ENCODE data around the gene GLDN. TPM values are rescaled to one million over a fixed set of nuclear protein-coding genes. Genes with fewer than 3 reads are reported as not detected.

Gene GLDN
- total and polyA plus RNA-seq, 2 of the 8 experiments (the other 6 are each of a cell fraction or from before 2014, with no cell fraction given) = 0.24 to 0.50 TPM

DNA sequence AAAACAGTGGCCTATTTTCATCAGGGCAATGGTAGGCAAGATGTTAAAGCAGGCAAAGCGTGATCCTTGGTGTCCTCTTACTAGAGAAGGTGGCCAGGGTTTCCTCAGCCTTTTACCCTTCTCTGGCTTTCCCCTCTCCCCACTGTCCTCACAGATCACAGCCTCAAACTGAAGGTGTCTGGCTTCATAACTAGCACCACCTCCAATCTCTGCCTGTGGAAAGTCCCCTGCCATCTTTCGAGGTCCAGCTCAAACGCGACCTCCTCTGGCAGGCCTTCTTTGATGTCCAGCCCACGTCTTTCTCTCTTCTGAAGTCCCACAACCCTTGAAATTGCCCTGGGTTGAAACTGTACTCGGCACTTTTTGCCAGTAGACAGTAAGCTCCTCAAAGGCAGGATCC lies 39.0 kb upstream of the GLDN start (continued):
- TF ChIP-seq, protein P1, sequence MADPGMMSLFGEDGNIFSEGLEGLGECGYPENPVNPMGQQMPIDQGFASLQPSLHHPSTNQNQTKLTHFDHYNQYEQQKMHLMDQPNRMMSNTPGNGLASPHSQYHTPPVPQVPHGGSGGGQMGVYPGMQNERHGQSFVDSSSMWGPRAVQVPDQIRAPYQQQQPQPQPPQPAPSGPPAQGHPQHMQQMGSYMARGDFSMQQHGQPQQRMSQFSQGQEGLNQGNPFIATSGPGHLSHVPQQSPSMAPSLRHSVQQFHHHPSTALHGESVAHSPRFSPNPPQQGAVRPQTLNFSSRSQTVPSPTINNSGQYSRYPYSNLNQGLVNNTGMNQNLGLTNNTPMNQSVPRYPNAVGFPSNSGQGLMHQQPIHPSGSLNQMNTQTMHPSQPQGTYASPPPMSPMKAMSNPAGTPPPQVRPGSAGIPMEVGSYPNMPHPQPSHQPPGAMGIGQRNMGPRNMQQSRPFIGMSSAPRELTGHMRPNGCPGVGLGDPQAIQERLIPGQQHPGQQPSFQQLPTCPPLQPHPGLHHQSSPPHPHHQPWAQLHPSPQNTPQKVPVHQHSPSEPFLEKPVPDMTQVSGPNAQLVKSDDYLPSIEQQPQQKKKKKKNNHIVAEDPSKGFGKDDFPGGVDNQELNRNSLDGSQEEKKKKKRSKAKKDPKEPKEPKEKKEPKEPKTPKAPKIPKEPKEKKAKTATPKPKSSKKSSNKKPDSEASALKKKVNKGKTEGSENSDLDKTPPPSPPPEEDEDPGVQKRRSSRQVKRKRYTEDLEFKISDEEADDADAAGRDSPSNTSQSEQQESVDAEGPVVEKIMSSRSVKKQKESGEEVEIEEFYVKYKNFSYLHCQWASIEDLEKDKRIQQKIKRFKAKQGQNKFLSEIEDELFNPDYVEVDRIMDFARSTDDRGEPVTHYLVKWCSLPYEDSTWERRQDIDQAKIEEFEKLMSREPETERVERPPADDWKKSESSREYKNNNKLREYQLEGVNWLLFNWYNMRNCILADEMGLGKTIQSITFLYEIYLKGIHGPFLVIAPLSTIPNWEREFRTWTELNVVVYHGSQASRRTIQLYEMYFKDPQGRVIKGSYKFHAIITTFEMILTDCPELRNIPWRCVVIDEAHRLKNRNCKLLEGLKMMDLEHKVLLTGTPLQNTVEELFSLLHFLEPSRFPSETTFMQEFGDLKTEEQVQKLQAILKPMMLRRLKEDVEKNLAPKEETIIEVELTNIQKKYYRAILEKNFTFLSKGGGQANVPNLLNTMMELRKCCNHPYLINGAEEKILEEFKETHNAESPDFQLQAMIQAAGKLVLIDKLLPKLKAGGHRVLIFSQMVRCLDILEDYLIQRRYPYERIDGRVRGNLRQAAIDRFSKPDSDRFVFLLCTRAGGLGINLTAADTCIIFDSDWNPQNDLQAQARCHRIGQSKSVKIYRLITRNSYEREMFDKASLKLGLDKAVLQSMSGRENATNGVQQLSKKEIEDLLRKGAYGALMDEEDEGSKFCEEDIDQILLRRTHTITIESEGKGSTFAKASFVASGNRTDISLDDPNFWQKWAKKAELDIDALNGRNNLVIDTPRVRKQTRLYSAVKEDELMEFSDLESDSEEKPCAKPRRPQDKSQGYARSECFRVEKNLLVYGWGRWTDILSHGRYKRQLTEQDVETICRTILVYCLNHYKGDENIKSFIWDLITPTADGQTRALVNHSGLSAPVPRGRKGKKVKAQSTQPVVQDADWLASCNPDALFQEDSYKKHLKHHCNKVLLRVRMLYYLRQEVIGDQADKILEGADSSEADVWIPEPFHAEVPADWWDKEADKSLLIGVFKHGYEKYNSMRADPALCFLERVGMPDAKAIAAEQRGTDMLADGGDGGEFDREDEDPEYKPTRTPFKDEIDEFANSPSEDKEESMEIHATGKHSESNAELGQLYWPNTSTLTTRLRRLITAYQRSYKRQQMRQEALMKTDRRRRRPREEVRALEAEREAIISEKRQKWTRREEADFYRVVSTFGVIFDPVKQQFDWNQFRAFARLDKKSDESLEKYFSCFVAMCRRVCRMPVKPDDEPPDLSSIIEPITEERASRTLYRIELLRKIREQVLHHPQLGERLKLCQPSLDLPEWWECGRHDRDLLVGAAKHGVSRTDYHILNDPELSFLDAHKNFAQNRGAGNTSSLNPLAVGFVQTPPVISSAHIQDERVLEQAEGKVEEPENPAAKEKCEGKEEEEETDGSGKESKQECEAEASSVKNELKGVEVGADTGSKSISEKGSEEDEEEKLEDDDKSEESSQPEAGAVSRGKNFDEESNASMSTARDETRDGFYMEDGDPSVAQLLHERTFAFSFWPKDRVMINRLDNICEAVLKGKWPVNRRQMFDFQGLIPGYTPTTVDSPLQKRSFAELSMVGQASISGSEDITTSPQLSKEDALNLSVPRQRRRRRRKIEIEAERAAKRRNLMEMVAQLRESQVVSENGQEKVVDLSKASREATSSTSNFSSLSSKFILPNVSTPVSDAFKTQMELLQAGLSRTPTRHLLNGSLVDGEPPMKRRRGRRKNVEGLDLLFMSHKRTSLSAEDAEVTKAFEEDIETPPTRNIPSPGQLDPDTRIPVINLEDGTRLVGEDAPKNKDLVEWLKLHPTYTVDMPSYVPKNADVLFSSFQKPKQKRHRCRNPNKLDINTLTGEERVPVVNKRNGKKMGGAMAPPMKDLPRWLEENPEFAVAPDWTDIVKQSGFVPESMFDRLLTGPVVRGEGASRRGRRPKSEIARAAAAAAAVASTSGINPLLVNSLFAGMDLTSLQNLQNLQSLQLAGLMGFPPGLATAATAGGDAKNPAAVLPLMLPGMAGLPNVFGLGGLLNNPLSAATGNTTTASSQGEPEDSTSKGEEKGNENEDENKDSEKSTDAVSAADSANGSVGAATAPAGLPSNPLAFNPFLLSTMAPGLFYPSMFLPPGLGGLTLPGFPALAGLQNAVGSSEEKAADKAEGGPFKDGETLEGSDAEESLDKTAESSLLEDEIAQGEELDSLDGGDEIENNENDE (IDR thresholded peaks at IDR 0.05; ENCODE audit: insufficient replicate concordance, low read length) = no peak
- TF ChIP-seq GABPA (IDR thresholded peaks at IDR 0.05; ENCODE audit: borderline replicate concordance, insufficient read depth, low read length) (no peak), KDM5A (IDR thresholded peaks at IDR 0.05; ENCODE audit: low read length) (no peak), POLR2A (IDR thresholded peaks at IDR 0.05; ENCODE audit: control extremely low read depth in 1 of 2, low read depth in 2 of 2, low read length in 2 of 2) (no peak), CHD2 (IDR thresholded peaks at IDR 0.05; ENCODE audit: low read length) (no peak), HDAC2 (IDR thresholded peaks at IDR 0.05; ENCODE audit: borderline replicate concordance in 1 of 2, low read depth in 2 of 2, low read length in 2 of 2) (no peak), CEBPB (IDR thresholded peaks at IDR 0.05; ENCODE audit: low read depth, low read length) (no peak), CHD1 (IDR thresholded peaks at IDR 0.05; ENCODE audit: low read depth, low read length) (no peak), TBP (IDR thresholded peaks at IDR 0.05; ENCODE audit: low read depth, low read length) (no peak), SUZ12 (IDR thresholded peaks at IDR 0.05; ENCODE audit: low read length) (no peak), SIRT6 (IDR thresholded peaks at IDR 0.05; ENCODE audit: low read length) (no peak), SP4 (IDR thresholded peaks at IDR 0.05; ENCODE audit: low read length) (no peak), JUND (IDR thresholded peaks at IDR 0.05; ENCODE audit: low read length) (no peak), CBX8 (IDR thresholded peaks at IDR 0.05; ENCODE audit: borderline replicate concordance, low read depth, low read length) (no peak)
